SK-N-SH treated with all-trans-retinoic acid at 6 μM for 48 hours (cell line): Measurements from ENCODE around the gene GRIK4.

Experiments
- ATAC-seq: fragments of 200-7000 bp; cut with Tn5 transposase; 3 replicates; pipeline ENCODE4 v1.9.1; 2020; ENCODE audit warnings: mild to moderate bottlenecking, moderate library complexity
- ARNTL ChIP-seq: fragments of 450-650 bp; formaldehyde crosslinking; IDR thresholded peaks from 2 replicates; pipeline ENCODE4 v1.5.0; 2020; ENCODE audit warnings: low read depth, mild to moderate bottlenecking, moderate library complexity, borderline replicate concordance
- CREB5 ChIP-seq: fragments of 250-450 bp; sonication (Bioruptor Pico); IDR thresholded peaks from 2 replicates; pipeline ENCODE4 v1.5.1; 2020; ENCODE audit warnings: low read depth, mild to moderate bottlenecking, moderate library complexity
- CSDC2 ChIP-seq: fragments of 250-450 bp; sonication (Bioruptor Pico); IDR thresholded peaks from 2 replicates; pipeline ENCODE4 v1.5.0; 2020; ENCODE audit warnings: mild to moderate bottlenecking, moderate library complexity
- CSRNP3 ChIP-seq: fragments of 250-450 bp; sonication (Bioruptor Pico); IDR thresholded peaks from 2 replicates; pipeline ENCODE4 v1.5.1; 2021; ENCODE audit warnings: mild to moderate bottlenecking, moderate library complexity
- ESRRG ChIP-seq: fragments of 250-450 bp; sonication (Bioruptor Pico); IDR thresholded peaks from 2 replicates; pipeline ENCODE4 v1.6.1; 2021; ENCODE audit warnings: mild to moderate bottlenecking
- GLIS3 ChIP-seq: fragments of 250-450 bp; sonication (Bioruptor Pico); IDR thresholded peaks from 2 replicates; pipeline ENCODE4 v1.5.0; 2020; ENCODE audit warnings: mild to moderate bottlenecking, moderate library complexity
- ISL1 ChIP-seq: fragments of 250-450 bp; sonication (Bioruptor Pico); IDR thresholded peaks from 2 replicates; pipeline ENCODE4 v2.1.2; 2022; ENCODE audit warnings: mild to moderate bottlenecking, moderate library complexity
- OSR1 ChIP-seq: fragments of 250-450 bp; sonication (Bioruptor Pico); IDR thresholded peaks from 2 replicates; pipeline ENCODE4 v1.8.0; 2022; ENCODE audit warnings: moderate library complexity, mild to moderate bottlenecking, inconsistent platforms
- PATZ1 ChIP-seq: fragments of 250-450 bp; sonication (Bioruptor Pico); IDR thresholded peaks from 2 replicates; pipeline ENCODE4 v1.8.0; 2020; ENCODE audit warnings: mild to moderate bottlenecking, moderate library complexity, borderline replicate concordance
- POU6F1 ChIP-seq: fragments of 250-450 bp; sonication (Bioruptor Pico); IDR thresholded peaks from 2 replicates; pipeline ENCODE4 v1.8.0; 2021; ENCODE audit warnings: low read depth, mild to moderate bottlenecking, moderate library complexity, borderline replicate concordance
- PPARA ChIP-seq: fragments of 250-450 bp; sonication (Bioruptor Pico); IDR thresholded peaks from 2 replicates; pipeline ENCODE4 v1.5.0; 2020; ENCODE audit warnings: mild to moderate bottlenecking, borderline replicate concordance
- RARB ChIP-seq: fragments of 250-450 bp; sonication (Bioruptor Pico); IDR thresholded peaks from 2 replicates; pipeline ENCODE4 v1.8.0; 2021; ENCODE audit warnings: mild to moderate bottlenecking, moderate library complexity
- SNAI2 ChIP-seq: fragments of 250-450 bp; sonication (Bioruptor Pico); IDR thresholded peaks from 2 replicates; pipeline ENCODE4 v1.5.0; 2020; ENCODE audit warnings: mild to moderate bottlenecking, moderate library complexity
- TCF4 ChIP-seq: fragments of 250-450 bp; sonication (Bioruptor Pico); IDR thresholded peaks from 2 replicates; pipeline ENCODE4 v1.8.0; 2021; ENCODE audit warnings: mild to moderate bottlenecking, moderate library complexity, borderline replicate concordance
- TOX ChIP-seq: fragments of 250-450 bp; sonication (Bioruptor Pico); IDR thresholded peaks from 2 replicates; pipeline ENCODE4 v1.8.0; 2021; ENCODE audit warnings: mild to moderate bottlenecking, moderate library complexity, borderline replicate concordance
- TSHZ2 ChIP-seq: fragments of 250-450 bp; sonication (Bioruptor Pico); IDR thresholded peaks from 2 replicates; pipeline ENCODE4 v1.5.0; 2020; ENCODE audit warnings: mild to moderate bottlenecking, moderate library complexity
- ZC3H10 ChIP-seq: fragments of 250-450 bp; sonication (Bioruptor Pico); IDR thresholded peaks from 2 replicates; pipeline ENCODE4 v1.5.1; 2021; ENCODE audit warnings: mild to moderate bottlenecking, moderate library complexity
- ZFP3 ChIP-seq: fragments of 250-450 bp; sonication (Bioruptor Pico); IDR thresholded peaks from 2 replicates; pipeline ENCODE4 v1.5.0; 2020; ENCODE audit warnings: mild to moderate bottlenecking, moderate library complexity
- ZFP30 ChIP-seq: fragments of 450-650 bp; formaldehyde crosslinking; IDR thresholded peaks from 2 replicates; pipeline ENCODE4 v1.5.0; 2022; ENCODE audit warnings: mild to moderate bottlenecking, moderate library complexity
- ZNF565 ChIP-seq: fragments of 450-650 bp; formaldehyde crosslinking; conservative IDR thresholded peaks from 2 replicates; pipeline ENCODE4 v1.5.0; 2020; ENCODE audit warnings: low read depth, mild to moderate bottlenecking, moderate library complexity
- ZNF70 ChIP-seq: fragments of 450-650 bp; formaldehyde crosslinking; IDR thresholded peaks from 2 replicates; pipeline ENCODE4 v1.5.0; 2020; ENCODE audit warnings: mild to moderate bottlenecking, moderate library complexity
- ZNF8 ChIP-seq: fragments of 450-650 bp; formaldehyde crosslinking; IDR thresholded peaks from 2 replicates; pipeline ENCODE4 v1.5.0; 2020; ENCODE audit warnings: mild to moderate bottlenecking, moderate library complexity

GRIK4 gene

GRCh38 chr11:120632579-120632978 lies 121.0 kb downstream of the GRIK4 start:
- ATAC-seq, result peak; percentile 43; the same call in 2 of the 3 replicates
- TF ChIP-seq ZNF70 (CRISPR knock-in tag), result no peak
- TF ChIP-seq, all 23 proteins: peak for 0

- TF ChIP-seq ZFP30, result no peak
- no peak for TF ChIP-seq POU6F1 (CRISPR knock-in tag)
- TF ChIP-seq SNAI2 (CRISPR knock-in tag), result no peak
- TF ChIP-seq ZNF8 (CRISPR knock-in tag), result no peak
- no peak for TF ChIP-seq RARB (CRISPR knock-in tag)
- TF ChIP-seq PPARA (CRISPR knock-in tag), result no peak
- TF ChIP-seq ESRRG, result no peak
- no peak for TF ChIP-seq GLIS3
- no peak for TF ChIP-seq CSRNP3
- TF ChIP-seq CREB5 (CRISPR knock-in tag), result no peak
- TF ChIP-seq CSDC2, result no peak
- no peak for TF ChIP-seq TCF4
- no peak for TF ChIP-seq PATZ1
- TF ChIP-seq TSHZ2 (CRISPR knock-in tag), result no peak
- no peak for TF ChIP-seq OSR1
- TF ChIP-seq ISL1 (CRISPR knock-in tag), result no peak
- TF ChIP-seq ZC3H10 (CRISPR knock-in tag), result no peak
- no peak for TF ChIP-seq ZNF70 (CRISPR knock-in tag)
- no peak for TF ChIP-seq TOX
- no peak for ATAC-seq
Measured at GRCh38 chr11:120633616-120634393, 122.3 kb downstream of the GRIK4 start.

GRCh38 chr11:120634706-120635105 lies 123.2 kb downstream of the GRIK4 start:
- no peak for TF ChIP-seq ZFP3
- TF ChIP-seq ESRRG, result no peak
- TF ChIP-seq CSRNP3, result no peak
- no peak for TF ChIP-seq ZNF565 (CRISPR knock-in tag)
- no peak for TF ChIP-seq PPARA (CRISPR knock-in tag)
- no peak for TF ChIP-seq TOX
- TF ChIP-seq ZC3H10 (CRISPR knock-in tag), result no peak
- no peak for TF ChIP-seq SNAI2 (CRISPR knock-in tag)
- no peak for TF ChIP-seq ZNF8 (CRISPR knock-in tag)
- no peak for TF ChIP-seq ZNF70 (CRISPR knock-in tag)
- TF ChIP-seq GLIS3, result no peak
- no peak for TF ChIP-seq ARNTL (CRISPR knock-in tag)
- no peak for TF ChIP-seq ZFP30
- no peak for TF ChIP-seq CREB5 (CRISPR knock-in tag)
- no peak for TF ChIP-seq RARB (CRISPR knock-in tag)
- no peak for ATAC-seq
